ENCODE data around the gene INTS3.
"Not testable (repeated sequence)": the region's sequence is repeated elsewhere in the genome, so short reads cannot be mapped to it uniquely, and the experiment has no call there.

Gene INTS3

DNA sequence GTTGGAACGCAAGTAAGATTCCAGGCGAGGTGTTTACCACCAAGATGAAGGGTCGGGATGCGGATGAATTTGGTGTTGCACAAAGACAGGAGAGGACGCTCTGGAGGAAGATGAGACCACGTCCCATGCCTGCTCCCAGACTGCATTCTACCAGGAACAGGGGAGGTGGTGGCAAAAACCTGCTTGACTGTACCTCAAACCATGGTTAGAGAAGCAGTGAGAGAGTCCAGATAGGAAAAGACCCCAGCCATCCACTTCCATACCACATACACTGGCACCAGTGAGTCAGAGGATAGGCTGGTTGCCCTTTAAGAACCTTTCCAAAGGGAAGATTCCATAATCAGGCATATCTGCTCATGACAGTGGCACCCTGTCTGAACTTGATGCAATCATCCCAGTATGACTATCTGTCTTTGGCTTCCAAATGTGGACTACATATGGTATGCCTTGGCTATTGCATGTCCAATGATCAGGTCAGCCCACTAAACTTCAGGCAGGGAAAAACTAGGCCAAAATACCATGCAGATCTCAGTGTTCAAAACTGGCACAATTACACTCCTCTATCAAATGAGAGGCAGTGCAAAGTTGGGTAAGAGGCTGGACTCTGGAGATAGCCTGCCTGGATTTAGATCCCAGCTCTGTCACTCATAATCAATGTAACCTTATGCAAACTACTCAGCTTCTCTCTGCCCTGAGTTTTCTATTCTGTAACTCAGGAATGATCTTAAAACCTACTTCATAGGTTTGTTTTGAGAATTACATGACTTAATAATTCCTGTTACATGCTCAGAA is 28.7 kb upstream of the INTS3 start:
- no peak for DNase-seq (ENCODE audit: low read depth, low spot score)

DNA sequence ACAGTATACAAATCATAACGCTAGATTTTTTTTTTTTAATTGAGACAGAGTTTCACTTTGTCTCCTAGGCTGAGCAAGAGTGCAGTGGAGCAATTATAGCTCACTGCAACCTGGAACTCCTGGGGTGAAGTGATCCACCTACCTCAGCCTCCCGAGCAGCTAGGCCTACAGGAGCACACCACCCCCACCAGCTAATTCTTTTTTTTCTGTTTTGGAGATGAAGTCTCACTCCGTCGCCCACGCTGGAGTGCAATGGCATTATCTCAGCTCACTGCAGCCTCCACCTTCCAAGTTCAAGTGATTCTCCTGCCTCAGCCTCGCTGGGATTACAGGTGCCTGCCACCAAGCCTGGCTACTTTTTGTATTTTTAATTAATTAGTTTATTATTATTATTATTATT is 28.1 kb upstream of the INTS3 start:
- no peak for DNase-seq (ENCODE audit: low read depth, low spot score)

DNA sequence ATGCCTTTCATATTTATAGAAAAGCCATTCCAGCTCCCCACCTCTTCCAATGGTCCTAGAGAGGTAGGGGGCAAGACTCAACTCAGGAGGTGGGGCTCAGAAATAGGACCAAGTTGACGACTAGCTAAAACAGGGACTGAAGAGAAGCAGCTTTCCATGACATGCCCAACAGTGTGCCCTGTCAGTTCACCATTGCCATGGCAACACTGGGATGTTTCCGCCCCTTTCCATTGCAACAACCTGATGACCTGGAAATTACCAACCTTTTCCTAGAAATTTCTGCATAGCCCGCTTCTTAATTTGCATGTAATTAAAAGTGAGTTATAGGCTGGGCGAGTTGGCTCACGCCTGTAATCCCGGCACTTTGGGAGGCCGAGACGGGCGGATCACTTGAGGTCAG is 22.4 kb upstream of the INTS3 start:
- no peak for DNase-seq (ENCODE audit: low read depth, low spot score)

DNA sequence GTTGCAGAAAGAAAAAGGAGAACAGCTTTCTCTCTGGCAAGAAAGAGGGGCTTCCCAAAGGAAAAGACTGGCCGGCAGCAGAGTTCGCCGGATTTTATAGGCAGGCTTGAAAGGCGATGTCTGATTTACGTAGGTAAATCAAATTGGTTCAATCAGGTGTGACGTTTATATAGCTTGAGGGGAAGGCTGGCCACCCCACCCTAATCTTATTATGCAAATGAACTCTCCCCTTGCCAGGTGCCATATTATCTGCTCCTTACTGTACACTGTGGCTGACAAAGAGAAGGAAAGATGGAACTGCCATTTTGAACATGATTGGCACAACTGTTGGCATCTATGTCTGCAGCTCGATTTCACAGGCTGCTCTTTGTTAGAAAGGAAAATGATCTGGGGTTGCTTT is 16.8 kb upstream of the INTS3 start:
- DNase-seq (ENCODE audit: low read depth, low spot score) = no peak

DNA sequence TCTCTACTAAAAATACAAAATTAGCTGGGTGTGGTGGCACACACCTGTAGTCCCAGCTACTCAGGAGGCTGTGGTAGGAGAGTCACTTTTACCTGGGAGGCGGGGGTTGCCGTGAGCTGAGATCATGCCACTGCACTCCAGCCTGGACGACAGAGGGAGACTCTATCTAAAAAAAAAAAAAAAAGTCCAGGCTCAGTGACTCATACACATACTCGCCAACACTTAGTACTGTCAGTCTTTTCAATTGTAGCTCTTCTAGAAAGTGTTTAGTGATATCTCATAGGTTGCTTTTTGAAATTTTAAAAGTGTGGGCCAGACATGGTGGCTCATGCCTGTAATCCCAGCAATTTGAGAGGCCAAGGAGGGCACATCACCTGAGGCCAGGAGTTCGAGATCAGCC is 11.6 kb upstream of the INTS3 start:
- not testable (repeated sequence) for DNase-seq (ENCODE audit: low read depth, low spot score)

DNA sequence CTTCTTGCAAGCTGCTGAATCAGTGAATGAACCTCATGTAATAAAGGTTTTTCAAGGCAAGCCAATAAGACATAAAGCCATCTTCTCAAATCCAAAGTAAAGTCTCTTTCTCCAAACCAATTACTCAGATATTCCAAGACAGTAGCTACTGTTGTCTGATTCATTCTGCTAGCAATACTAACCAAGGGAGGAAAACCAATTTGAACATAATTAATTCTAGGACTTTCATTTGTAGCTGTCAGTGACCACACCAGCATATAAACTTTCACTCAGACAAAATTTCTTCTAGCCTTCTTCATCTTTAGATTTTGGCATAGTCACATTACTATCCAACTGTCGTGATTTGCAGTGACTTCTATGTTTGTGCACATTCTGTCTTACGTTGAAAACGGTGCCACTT is 10.5 kb upstream of the INTS3 start:
- no peak for DNase-seq (ENCODE audit: low read depth, low spot score)

DNA sequence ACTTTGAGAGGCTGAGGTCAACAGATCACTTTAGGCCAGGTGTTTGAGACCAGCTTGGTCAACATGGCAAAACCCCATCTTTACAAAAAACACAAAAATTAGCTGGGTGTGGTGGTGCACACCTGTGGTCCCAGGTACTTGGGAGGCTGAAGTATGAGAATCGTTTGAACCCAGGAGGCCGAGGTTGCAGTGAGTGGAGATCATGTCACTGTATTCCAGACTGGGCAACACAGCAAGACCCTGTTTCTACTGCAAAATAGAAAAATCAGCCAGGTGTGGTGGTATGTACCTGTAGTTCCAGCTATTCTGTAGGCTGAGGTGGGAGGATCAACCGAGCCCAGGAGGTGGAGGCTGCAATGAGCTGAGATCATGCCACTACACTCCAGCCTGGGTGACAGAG is 4.2 kb upstream of the INTS3 start:
- DNase-seq (ENCODE audit: low read depth, low spot score) = no peak

DNA sequence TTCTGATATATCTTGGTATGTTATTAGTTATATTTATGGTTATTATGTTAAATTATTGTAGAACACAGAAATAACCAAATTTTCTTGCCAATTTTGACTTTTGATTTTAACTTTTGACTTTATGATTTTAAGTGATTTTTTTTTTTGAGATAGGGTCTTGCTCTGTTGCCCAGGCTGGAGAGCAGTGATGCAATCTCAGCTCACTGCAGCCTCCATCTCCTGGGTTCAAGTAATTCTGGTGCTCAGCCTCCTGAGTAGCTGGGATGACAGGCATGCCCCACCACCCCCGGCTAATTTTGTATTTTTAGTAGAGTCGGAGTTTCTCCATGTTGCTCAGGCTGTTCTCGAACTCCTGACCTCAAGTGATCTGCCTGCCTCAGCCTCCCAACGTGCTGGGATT is 3.2 kb upstream of the INTS3 start:
- DNase-seq (ENCODE audit: low read depth, low spot score) = not testable (repeated sequence)

DNA sequence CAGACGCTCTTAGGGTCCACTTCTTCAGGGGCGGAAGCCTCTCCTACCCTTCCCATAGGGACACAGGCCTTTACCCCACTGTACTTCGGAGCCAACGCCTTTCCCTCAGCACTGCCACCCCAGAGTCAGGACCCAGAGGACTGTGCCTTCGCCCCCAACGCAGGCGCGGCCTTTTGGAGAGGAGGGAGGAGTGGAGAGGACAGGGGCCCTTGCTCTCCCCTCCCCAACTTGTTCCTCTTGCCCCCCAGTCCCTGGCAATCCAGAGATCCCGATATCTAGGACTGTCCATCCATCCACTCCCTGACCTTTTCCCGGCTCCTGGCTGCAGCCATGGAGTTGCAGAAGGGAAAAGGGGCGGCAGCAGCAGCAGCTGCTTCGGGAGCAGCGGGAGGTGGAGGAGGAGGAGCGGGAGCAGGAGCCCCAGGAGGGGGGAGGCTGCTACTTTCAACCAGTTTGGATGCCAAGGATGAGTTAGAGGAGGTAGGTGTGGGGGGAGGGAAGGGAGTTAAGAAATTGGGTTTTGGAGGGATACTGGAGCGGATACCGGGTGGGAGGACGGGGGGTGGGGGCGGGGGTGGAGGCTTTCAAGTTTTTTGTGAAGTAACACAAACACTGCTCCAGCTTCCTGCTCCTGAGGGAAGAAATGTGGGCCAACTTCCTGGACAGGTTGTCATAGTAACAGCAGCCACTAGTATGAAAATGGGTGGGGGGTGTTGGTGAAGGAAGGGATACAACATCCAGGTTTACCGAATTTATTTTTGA is 636 bp downstream of the INTS3 start:
- DNase-seq (ENCODE audit: low read depth, low spot score) = peak; percentile 58

DNA sequence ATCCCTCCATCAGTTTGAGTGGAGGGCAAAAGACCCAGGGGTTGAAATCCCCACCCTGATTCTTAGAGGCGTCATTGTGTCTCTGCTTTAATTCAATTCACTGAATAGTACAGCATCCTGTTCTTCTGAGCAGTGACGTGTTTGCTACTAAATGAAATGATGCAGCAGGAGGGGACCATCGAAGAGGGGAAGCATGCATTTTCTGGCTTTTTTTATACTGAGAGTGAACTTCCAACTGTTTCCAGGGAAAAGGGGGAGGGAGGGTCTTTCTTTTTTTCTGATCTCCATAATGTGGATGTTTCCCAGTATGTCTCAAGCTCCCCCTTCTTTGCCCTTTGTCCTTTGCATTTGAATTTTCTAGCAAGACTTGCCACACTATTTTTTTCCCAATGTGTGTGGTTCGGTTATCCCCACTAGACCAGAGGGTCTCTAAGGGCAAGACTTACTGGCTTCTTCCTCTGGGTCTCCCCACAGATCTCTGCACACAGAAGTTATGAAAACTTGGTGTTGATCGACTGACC is 2.7 kb downstream of the INTS3 start:
- DNase-seq (ENCODE audit: low read depth, low spot score) = no peak

DNA sequence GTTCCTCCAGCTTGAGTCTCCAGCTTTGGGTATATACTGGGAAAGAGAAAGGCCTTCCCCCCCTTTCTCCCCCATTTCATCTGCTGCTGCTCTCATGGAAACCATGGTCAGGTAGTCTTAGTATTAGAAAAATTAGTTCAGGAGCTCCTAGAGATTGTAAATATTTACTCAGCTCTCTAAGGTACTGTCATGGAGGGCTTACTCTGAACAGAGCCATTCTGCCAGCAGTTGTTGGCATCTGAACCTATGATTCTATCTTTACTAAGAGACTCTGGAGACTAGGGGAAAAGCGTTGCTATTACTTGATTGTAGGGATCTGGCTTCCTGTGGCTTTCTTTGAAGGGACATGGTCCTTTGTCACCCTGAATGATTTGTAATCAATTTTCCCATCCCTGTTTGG is 6.1 kb downstream of the INTS3 start:
- DNase-seq (ENCODE audit: low read depth, low spot score) = no peak

DNA sequence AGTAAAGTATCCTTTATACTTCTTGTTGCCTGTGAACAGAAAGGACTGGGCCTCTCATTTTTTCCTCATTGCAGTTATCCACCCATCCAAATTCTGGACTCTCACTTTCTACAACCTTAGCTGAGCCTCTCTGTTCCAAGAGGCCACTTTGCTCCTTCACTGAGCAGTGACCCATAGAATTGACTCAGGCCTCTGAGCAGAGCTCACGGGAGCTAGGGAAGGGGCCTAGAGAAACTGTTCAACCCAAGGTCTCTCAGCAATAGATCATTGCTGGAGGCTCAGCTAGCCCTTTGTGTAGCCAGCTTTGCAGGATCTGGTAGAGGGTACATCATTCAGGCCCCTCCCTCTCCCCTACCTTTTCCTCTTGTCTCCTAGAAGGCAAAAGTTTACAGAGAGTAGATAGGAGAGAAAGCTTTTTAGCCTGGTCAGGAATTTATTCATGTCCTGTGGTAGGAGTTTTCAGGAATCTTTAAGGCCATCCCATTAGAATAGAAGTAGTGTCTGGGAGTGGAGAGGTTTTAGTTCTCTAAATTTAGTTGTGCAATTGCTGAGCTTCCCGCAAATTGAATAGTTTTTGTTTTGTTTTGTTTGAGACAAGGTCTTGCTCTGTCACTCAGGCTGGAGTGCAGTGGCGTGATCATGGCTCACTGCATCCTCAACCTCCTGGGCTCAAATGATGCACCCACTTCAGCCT is 6.7 kb downstream of the INTS3 start:
- DNase-seq (ENCODE audit: low read depth, low spot score) = no peak

DNA sequence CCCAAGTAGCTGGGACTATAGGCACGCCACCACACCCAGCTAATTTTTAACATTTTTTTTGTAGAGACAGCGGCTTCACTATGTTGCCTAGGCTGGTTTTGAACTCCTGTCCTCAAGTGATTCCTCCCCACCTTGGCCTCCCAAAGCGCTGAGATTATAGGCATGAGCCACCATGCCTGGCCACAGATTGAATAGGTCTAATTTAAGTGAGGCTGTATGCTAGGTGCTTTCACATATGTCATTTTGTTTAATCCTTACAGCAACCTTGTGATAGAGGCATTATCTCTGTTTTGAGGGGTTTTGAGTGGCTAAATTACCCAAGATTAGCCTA is 7.2 kb downstream of the INTS3 start:
- DNase-seq (ENCODE audit: low read depth, low spot score) = no peak

DNA sequence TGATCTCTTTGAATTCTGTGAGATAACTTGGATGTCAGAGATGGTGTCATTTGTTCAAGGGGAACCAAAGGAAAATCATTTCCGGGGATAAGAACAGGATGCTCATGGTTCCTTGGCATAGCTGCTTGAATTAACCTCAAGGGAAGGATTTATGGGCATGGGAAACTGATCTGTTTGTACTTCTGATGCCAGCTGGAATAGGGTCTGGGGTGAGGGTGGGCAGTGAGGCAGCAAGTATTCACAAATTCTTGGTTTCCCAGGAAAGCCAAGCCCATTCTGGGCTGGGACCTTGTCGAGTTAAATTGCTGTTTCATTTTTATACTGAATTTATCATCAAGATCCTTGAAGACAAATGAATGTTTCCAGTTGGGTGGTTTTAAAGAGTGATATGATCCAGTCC is 14.1 kb downstream of the INTS3 start:
- peak; percentile 58 for DNase-seq (ENCODE audit: low read depth, low spot score)

DNA sequence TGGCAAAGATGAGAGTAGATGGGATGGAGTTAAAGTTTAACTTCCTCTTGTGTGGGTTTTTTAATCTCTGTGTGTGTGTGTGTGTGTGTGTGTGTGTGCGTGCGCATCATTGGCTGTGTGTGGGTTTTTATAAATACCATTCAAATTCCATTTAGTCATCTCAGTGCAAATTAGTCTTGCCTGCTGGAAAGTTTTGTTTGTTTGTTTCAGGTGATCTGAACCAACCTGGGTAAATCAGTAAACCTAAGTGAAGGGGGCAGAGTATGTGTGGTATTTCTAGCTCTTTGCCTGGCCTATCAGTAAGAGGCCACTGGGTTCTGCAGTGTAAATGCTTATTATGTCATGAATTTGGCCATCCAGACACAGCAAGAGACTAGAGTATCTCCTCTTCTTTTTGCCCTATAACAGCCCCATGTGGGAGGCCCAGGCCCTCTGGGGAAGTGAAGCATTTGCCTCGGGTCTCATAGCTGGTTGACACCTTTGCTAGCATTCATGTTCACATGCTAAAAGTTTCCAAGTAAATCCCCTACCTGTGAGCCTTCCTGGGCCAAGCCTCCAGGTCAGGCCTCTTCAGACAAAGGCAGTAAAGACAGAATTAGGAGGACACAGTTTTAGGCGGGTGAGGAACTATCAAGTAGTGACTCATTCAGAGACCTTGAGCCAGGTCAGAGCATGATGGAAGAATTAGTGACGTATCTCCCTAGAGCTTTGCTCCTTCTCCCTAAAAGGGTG is 14.7 kb downstream of the INTS3 start:
- peak; percentile 65 for DNase-seq (ENCODE audit: low read depth, low spot score)

DNA sequence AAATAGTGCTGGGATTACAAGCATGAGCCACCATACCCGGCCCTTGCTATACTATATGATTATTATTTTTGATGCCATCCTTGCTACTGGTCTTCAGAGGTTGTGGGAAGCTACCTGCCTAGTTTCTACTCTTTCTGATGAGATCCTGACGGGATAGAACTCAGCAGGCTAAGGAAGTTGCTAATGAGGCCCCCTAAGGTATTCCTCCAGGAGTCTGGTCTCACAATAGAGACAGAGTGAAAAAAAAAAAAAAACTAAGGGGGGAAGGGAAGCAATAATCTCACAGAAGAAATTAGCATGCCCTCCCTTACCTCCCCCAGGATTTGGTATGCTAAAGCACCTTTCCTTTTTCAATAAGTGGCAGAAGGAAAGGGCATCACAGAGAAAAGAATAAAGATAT is 17.6 kb downstream of the INTS3 start:
- DNase-seq (ENCODE audit: low read depth, low spot score) = no peak

DNA sequence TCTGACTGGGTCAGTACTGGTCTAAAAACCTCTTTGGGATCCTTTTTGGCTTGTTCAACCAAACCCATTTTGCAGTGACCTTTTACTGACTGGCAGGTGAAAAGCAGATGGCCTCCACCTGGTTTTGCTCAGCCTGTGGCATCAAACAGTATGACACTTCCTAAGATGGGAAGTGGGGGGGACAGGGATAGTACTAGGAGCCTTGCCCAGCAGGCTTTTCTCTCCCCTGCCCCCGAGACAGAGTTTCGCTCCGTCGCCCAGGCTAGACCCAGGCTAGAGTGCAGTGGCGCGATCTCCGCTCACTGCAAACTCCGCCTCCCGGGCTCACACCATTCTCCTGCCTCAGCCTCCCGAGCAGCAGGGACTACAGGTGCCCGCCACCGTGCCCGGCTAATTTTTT is 18.3 kb downstream of the INTS3 start:
- no peak for DNase-seq (ENCODE audit: low read depth, low spot score)

DNA sequence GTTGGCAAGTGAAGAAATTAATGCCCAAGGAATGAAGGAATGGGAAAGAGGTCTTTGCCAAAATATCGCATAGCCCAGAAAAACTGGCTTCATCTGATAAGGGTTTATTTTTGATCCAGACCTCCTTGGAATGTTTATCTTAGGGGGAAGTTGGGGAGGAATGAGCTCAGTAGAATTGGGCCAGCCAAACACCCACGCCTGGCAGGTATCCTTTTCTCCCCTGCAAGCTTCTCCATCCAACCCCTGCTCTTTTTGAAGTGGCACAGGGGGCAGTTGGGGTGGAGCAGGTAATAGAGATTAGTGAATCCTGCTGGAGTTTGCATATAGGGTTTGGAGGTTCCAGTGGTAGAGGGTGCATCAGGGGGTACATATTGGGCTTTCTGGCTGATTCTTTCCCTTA is 21.1 kb downstream of the INTS3 start:
- DNase-seq (ENCODE audit: low read depth, low spot score) = peak; percentile 20

DNA sequence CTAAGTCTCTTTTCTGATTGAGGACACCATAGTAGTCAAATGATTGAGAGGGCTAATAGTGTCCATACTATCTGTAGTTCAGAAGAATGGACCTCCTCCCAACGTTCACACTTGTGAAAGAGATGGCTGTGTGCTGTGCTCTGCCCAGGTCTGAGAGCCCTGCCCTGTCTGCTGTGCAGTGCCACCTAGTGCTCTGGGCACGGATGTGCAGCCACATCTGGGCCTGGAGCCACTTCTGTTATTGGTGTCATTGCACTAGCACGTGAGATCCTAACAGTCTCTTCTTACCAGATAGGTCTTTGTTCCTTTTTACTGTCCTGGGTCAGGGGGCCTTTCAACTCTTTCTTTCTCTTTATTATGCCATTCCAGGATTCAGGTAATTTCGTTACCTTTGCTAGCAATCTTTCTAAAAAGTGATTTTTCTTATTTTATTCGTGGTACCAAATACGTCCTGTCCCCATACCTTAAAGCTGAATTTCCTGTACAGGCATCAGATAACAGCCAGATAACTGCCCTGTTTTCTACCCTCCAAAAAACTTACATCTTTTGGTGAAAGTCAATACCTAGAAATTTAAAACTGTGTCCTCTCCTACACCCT is 21.7 kb downstream of the INTS3 start:
- DNase-seq (ENCODE audit: low read depth, low spot score) = peak; percentile 90

DNA sequence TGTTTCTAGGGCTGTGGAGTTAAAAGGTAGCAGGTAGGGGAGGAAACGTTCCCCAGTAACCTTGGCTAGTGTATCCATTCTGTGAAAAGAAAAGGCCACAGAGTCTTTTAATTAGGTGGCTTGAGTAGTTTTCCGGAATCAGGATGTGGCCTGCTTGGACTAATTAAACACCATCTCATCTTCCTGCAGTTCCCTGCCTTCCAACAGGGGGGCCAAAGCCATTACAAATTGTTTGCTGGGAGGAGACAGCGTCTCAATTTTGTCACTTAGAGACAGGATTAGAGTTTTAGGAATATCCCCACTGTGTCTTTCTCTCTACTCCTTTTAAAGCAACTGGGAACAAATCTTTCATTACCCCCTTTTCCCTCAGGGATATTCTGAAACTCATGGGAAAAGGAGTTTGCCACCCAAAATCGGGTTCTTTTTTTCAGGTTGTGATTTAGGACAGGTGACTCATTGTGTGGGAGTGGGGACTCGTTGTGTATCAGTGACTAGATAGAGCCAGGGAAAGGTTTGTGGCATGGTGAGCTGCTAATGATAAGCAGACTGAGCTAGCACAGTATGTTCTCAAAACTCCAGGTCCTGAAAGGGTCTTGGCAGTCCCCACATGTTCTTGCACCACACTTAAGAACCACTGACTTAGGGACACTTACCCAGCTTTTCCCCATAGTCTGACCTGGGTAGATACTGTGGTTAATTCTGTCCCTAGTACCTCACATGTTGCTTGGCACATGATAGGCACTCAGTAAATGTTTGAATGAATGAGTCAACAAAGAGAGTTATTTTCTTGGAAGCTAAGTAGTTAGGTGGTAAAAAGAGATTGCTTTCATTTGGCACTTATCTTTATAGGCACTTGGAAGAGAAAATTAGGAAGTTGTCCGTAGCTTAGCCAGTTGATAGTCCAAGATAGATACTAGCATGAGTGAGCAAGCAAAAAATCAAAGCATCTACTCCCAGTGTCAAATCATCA is 22.5 kb downstream of the INTS3 start:
- DNase-seq (ENCODE audit: low read depth, low spot score) = peak; percentile 26
